ENCODE data around the gene CNTN5. TPM values are rescaled to one million over a fixed set of nuclear protein-coding genes. Genes with fewer than 3 reads are reported as not detected.

Gene CNTN5
- total RNA-seq, 1 donor from 2014 or later = 0.36 TPM

DNA sequence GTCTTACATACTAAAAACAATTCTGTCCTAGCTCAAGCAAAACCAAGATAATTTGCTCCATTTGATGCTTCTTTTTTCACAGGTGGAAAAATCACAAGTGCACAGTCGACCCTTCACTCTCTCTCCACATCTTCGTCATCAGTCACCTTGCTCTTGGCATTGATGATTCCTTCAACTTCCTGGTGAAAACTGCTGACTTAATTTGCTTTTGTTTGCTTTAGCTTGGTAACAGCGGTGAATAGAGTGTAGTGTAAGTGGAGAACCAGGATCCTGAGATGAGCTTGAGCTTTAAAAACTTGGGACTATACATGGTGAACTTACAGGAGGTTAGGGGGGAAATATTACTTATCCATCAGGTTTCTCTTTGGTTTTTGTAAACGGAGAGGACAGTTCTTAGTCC is 1335.3 kb downstream of the CNTN5 start:
- Histone ChIP-seq H3K27me3 (ENCODE audit: low read depth) (no peaks in the 10 kb centered on the region), H3K4me1 (no peaks in the 10 kb centered on the region), H3K9me3 (replicated peaks) (peaks cover 12% of the 10 kb centered on the region), H3K27ac (replicated peaks) (no peak overlapping the region), H3K36me3 (no peaks in the 10 kb centered on the region), H3K4me3 (no peak overlapping the region)
- DNase-seq = no peak
- intact Hi-C loops (cut with micrococcal nuclease) = no loop called here
- TF ChIP-seq, protein P1, sequence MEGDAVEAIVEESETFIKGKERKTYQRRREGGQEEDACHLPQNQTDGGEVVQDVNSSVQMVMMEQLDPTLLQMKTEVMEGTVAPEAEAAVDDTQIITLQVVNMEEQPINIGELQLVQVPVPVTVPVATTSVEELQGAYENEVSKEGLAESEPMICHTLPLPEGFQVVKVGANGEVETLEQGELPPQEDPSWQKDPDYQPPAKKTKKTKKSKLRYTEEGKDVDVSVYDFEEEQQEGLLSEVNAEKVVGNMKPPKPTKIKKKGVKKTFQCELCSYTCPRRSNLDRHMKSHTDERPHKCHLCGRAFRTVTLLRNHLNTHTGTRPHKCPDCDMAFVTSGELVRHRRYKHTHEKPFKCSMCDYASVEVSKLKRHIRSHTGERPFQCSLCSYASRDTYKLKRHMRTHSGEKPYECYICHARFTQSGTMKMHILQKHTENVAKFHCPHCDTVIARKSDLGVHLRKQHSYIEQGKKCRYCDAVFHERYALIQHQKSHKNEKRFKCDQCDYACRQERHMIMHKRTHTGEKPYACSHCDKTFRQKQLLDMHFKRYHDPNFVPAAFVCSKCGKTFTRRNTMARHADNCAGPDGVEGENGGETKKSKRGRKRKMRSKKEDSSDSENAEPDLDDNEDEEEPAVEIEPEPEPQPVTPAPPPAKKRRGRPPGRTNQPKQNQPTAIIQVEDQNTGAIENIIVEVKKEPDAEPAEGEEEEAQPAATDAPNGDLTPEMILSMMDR (IDR thresholded peaks at IDR 0.05; ENCODE audit: borderline replicate concordance) = no peak

DNA sequence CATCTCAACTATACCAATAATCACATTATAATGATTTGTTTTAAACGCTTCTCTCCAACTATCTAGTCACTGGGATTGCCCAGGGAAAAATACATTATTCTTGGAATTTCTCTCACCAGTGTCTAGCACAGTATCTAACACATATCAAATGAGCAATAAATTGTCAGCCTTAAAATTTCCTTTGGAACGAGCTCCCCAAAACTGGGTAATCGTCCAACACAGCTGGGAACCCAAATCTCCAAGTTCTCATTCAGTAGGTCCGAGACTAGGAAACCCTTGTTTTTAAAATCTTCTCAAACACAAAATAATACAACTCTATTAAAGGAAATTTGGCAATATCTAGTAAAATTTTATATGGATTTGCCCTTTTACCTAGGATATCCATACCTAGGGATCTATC is 1338.5 kb downstream of the CNTN5 start:
- Histone ChIP-seq H3K27ac (replicated peaks) (no peak overlapping the region), H3K27me3 (ENCODE audit: low read depth) (no peaks in the 10 kb centered on the region), H3K9me3 (replicated peaks) (peaks cover 27% of the 10 kb centered on the region), H3K4me1 (no peaks in the 10 kb centered on the region), H3K36me3 (no peaks in the 10 kb centered on the region), H3K4me3 (no peak overlapping the region)
- TF ChIP-seq, protein P1 (IDR thresholded peaks at IDR 0.05; ENCODE audit: borderline replicate concordance) = no peak
- no peak for DNase-seq
- intact Hi-C loops (cut with micrococcal nuclease) = no loop called here

DNA sequence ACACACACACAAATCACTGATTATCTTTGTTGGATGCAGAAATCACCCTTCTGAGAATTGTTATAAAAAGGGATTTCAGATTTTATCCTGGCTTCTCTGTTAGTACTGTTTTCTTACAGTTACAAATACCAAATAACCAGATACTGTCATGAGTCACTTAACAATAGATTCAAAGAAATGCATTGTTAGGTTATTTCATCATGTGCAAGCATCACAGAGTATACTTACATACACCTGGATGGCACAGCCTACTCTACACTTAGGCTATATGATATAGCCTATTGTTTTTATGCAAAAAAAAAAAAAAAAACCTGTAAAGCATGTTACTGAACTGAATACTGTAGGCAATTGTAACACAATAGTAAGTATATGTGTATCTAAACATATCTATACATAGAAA is 1347.1 kb downstream of the CNTN5 start:
- intact Hi-C loops (cut with micrococcal nuclease) = no loop called here
- Histone ChIP-seq H3K4me1 (no peaks in the 10 kb centered on the region), H3K36me3 (no peaks in the 10 kb centered on the region), H3K27ac (replicated peaks) (no peak overlapping the region), H3K27me3 (ENCODE audit: low read depth) (no peaks in the 10 kb centered on the region), H3K4me3 (no peak overlapping the region), H3K9me3 (replicated peaks) (peaks cover 29% of the 10 kb centered on the region)
- DNase-seq = no peak
- TF ChIP-seq, protein P1 (IDR thresholded peaks at IDR 0.05; ENCODE audit: borderline replicate concordance) = no peak

DNA sequence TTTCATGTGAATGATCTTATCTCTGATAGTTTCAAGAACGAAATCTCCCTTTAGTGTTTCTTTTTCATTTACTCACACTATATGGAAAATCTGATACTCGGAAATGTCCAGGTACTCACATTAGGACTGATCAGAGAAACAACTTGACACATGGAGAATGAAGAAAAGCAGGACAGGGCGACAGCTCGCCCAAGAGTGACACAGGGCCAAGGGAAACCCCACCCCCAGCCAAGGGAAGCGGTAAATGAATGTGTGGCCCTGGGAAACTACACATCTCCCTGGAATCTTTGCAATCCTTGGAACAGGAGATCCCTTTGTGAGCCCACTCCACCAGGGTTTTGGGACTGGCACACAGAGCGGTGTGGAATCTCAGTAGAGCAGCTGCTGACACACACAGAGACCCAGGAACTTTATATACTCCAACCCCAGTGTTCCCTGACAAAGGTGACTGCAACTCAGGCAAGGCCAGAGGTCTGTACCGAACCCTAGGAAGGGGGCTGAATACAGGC is 1362.7 kb downstream of the CNTN5 start:
- Histone ChIP-seq H3K4me1 (no peaks in the 10 kb centered on the region), H3K36me3 (no peaks in the 10 kb centered on the region), H3K27me3 (ENCODE audit: low read depth) (no peaks in the 10 kb centered on the region), H3K9me3 (replicated peaks) (peaks cover 12% of the 10 kb centered on the region), H3K27ac (replicated peaks) (no peak overlapping the region), H3K4me3 (no peak overlapping the region)
- no peak for DNase-seq
- intact Hi-C loops (cut with micrococcal nuclease) = no loop called here
- TF ChIP-seq, protein P1 (IDR thresholded peaks at IDR 0.05; ENCODE audit: borderline replicate concordance) = no peak

DNA sequence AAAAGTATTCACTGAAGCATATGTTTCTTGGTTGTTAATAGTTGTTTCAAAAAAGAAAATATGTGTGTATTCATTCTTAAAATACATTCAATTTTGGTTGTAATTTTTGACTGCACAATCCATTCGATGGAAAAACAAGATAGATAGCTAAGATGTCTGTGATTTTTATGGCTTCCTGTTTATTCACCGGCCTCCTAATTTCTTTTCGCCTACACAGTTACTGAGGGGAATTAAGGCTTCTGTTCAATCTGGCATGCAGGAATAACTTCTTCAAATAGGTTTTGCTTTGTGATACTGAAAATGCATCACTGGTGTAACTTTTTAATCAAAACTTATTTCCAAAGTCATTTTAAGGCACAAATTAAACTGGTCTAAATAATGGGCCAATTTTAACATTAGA is 1375.5 kb downstream of the CNTN5 start:
- TF ChIP-seq, protein P1 (IDR thresholded peaks at IDR 0.05; ENCODE audit: borderline replicate concordance) = no peak

More for the DNA sequence above, 1375.5 kb downstream of the CNTN5 start:
- H3K4me3 ChIP-seq = no peak overlapping the region
- DNase-seq = no peak
- no peaks in the 10 kb centered on the region for H3K36me3 ChIP-seq
- H3K27ac ChIP-seq (replicated peaks) = no peak overlapping the region
- no peaks in the 10 kb centered on the region for H3K27me3 ChIP-seq (ENCODE audit: low read depth)
- intact Hi-C loops (cut with micrococcal nuclease) = no loop called here
- H3K4me1 ChIP-seq = no peaks in the 10 kb centered on the region
- H3K9me3 ChIP-seq (replicated peaks) = peaks cover 8% of the 10 kb centered on the region
